A673 (cell line): ENCODE data around the gene RNF187. TPM values are rescaled to one million over a fixed set of nuclear protein-coding genes. Genes with fewer than 3 reads are reported as not detected.

Experiments used
- BruUV-seq: library from RNA; stranded (reverse); fragments of 400-500 nt; replicated peaks from 2 replicates; lab custom pipeline; 2021; lab: Mats Ljungman, UMichigan
- CTCF ChIA-PET: fragments of 300-600 bp; sonication (Branson Sonifier 250); formaldehyde crosslinking; loops from one replicate; lab custom pipeline; 2022; ENCODE audit warnings: antibody characterized with exemption; lab: Charles Lee
- POLR2A ChIA-PET: fragments of 300-600 bp; sonication (Branson Sonifier 250); formaldehyde crosslinking; loops from one replicate; lab custom pipeline; 2022; ENCODE audit warnings: antibody characterized with exemption; ENCODE audit not compliant: low non-redundant PET; lab: Charles Lee
- DNase-seq: peaks from one replicate; pipeline ENCODE4 v3.0.0-alpha.2; 2015; ENCODE audit warnings: low spot score
- H3K27ac ChIP-seq: fragments of 200-600 bp; sonication (generic); 2 replicates; pipeline ENCODE4 v1.5.1; 2016; ENCODE audit warnings: mixed run types, low read depth, mild to moderate bottlenecking, mixed read lengths, antibody characterized with exemption, low read length; ENCODE audit not compliant: poor library complexity, severe bottlenecking
- H3K27me3 ChIP-seq: fragments of 200-600 bp; sonication (generic); replicated peaks from 2 replicates; pipeline ENCODE4 v1.6.1; 2017; ENCODE audit warnings: mixed run types, low read depth, mild to moderate bottlenecking, mixed read lengths, antibody characterized with exemption, low read length; ENCODE audit not compliant: insufficient read depth, poor library complexity
- H3K36me3 ChIP-seq: fragments of 200-600 bp; sonication (generic); 2 replicates; pipeline ENCODE4 v1.6.1; 2016; ENCODE audit warnings: mixed run types, mild to moderate bottlenecking, mixed read lengths, antibody characterized with exemption, low read length; ENCODE audit not compliant: insufficient read depth, poor library complexity, severe bottlenecking
- H3K4me1 ChIP-seq: fragments of 200-600 bp; sonication (generic); 2 replicates; pipeline ENCODE4 v1.6.1; 2017; ENCODE audit warnings: mixed run types, mild to moderate bottlenecking, mixed read lengths, antibody characterized with exemption, low read length; ENCODE audit not compliant: insufficient read depth, poor library complexity, severe bottlenecking
- H3K4me3 ChIP-seq: fragments of 200-600 bp; sonication (generic); 2 replicates; pipeline ENCODE4 v1.5.1; 2016; ENCODE audit warnings: low read depth, mixed run types, mild to moderate bottlenecking, mixed read lengths, low read length; ENCODE audit not compliant: poor library complexity, severe bottlenecking
- H3K9me3 ChIP-seq: fragments of 200-600 bp; sonication (generic); 2 replicates; pipeline ENCODE4 v1.6.1; 2016; ENCODE audit warnings: mixed run types, low read depth, mild to moderate bottlenecking, mixed read lengths, antibody characterized with exemption, low read length; ENCODE audit not compliant: poor library complexity, severe bottlenecking
- CTCF ChIP-seq: fragments of 300-800, 200-600 bp; sonication (generic); conservative IDR thresholded peaks from 2 replicates; pipeline ENCODE4 v1.5.1; 2017; ENCODE audit warnings: low read depth, mild to moderate bottlenecking, antibody characterized with exemption, low read length, moderate library complexity, mixed read lengths
- EZH2 ChIP-seq: fragments of 200-600 bp; sonication (generic); IDR thresholded peaks from 2 replicates; pipeline ENCODE4 v1.6.1; 2017; ENCODE audit warnings: borderline replicate concordance, low read depth, mild to moderate bottlenecking, mixed read lengths, antibody characterized with exemption, low read length; ENCODE audit not compliant: poor library complexity, severe bottlenecking
- intact Hi-C: fragments of 100-400 bp; cut with micrococcal nuclease; formaldehyde crosslinking; loops from one replicate; pipeline ENCODE4 v1.10.0; 2022; ENCODE audit not compliant: unreplicated experiment
- total RNA-seq: library from RNA; stranded (reverse); gene quantifications from 2 replicates; pipeline ENCODE4 v1.2.3, GENCODE V29; 2021

Gene RNF187
- total RNA-seq, 1 experiment from 2014 or later: 146 TPM

GRCh38 chr1:228510803-228511413 lies 23.7 kb downstream of the RNF187 start:
- Histone ChIP-seq H3K27me3 (peaks cover 18% of the 10 kb centered on the region), H3K9me3 (no peaks in the 10 kb centered on the region), H3K4me1 (no peaks in the 10 kb centered on the region), H3K4me3 (no peak overlapping the region), H3K36me3 (no peaks in the 10 kb centered on the region), H3K27ac (no peak overlapping the region)
- ChIA-PET POLR2A (no interaction called here), CTCF (no interaction called here)
- intact Hi-C loops: no loop called here
- no peak for TF ChIP-seq EZH2
- no peak for TF ChIP-seq CTCF
- no peak for DNase-seq
- no TSS peak for BruUV-seq

GRCh38 chr1:228511546-228512445 lies 24.6 kb downstream of the RNF187 start:
- POLR2A ChIA-PET: no interaction called here
- H3K9me3 ChIP-seq: no peaks in the 10 kb centered on the region
- no peak overlapping the region for H3K27ac ChIP-seq
- intact Hi-C loops: no loop called here
- no peak for TF ChIP-seq CTCF
- no peak for TF ChIP-seq EZH2
- no peaks in the 10 kb centered on the region for H3K36me3 ChIP-seq
- no TSS peak for BruUV-seq
- no peak for DNase-seq
- H3K27me3 ChIP-seq: peaks cover 26% of the 10 kb centered on the region
- no peaks in the 10 kb centered on the region for H3K4me1 ChIP-seq
- CTCF ChIA-PET: no interaction called here
- H3K4me3 ChIP-seq: no peak overlapping the region

GRCh38 chr1:228512781-228513198 lies 25.6 kb downstream of the RNF187 start:
- TF ChIP-seq EZH2 (no peak), CTCF (no peak)
- BruUV-seq: no TSS peak
- CTCF ChIA-PET: no interaction called here
- peaks cover 33% of the 10 kb centered on the region for H3K27me3 ChIP-seq
- H3K4me3 ChIP-seq: no peak overlapping the region
- no peaks in the 10 kb centered on the region for H3K9me3 ChIP-seq
- H3K27ac ChIP-seq: no peak overlapping the region
- no peaks in the 10 kb centered on the region for H3K4me1 ChIP-seq
- POLR2A ChIA-PET: no interaction called here
- intact Hi-C loops: no loop called here
- H3K36me3 ChIP-seq: no peaks in the 10 kb centered on the region
- no peak for DNase-seq
